H9 (cell line): Measurements from ENCODE around the gene CDK5. TPM values are rescaled to one million over a fixed set of nuclear protein-coding genes. Genes with fewer than 3 reads are reported as not detected.

Source experiments
- DNase-seq: peaks from one replicate; pipeline ENCODE4 v3.0.0-alpha.2; 2017
- H2AFZ ChIP-seq: one replicate; pipeline ENCODE4 v1.6.1; 2013; ENCODE audit warnings: mild to moderate bottlenecking, low read length, control low read depth, moderate library complexity
- H2AK5ac ChIP-seq: 2 replicates; pipeline ENCODE4 v1.6.1; 2013; ENCODE audit warnings: low read length, control low read depth, mixed read lengths; ENCODE audit not compliant: insufficient read length
- H2BK120ac ChIP-seq: one replicate; pipeline ENCODE4 v1.6.1; 2013; ENCODE audit warnings: low read depth, mild to moderate bottlenecking, low read length, control low read depth, inconsistent platforms; ENCODE audit not compliant: poor library complexity, severe bottlenecking
- H2BK12ac ChIP-seq: 2 replicates; pipeline ENCODE4 v1.6.1; 2013; ENCODE audit warnings: low read length, control low read depth, mixed read lengths, low read depth; ENCODE audit not compliant: insufficient read length
- H2BK15ac ChIP-seq: 2 replicates; pipeline ENCODE4 v1.6.1; 2013; ENCODE audit warnings: low read depth, low read length, control low read depth
- H2BK20ac ChIP-seq: one replicate; pipeline ENCODE4 v1.6.1; 2013; ENCODE audit warnings: low read depth, mild to moderate bottlenecking, low read length, control low read depth, inconsistent platforms; ENCODE audit not compliant: poor library complexity, severe bottlenecking
- H2BK5ac ChIP-seq: 2 replicates; pipeline ENCODE4 v1.6.1; 2013; ENCODE audit warnings: low read length, control low read depth, mixed read lengths; ENCODE audit not compliant: insufficient read length
- H3K14ac ChIP-seq: 2 replicates; pipeline ENCODE4 v1.6.1; 2013; ENCODE audit warnings: low read length, control low read depth; ENCODE audit not compliant: insufficient read depth
- H3K18ac ChIP-seq: 2 replicates; pipeline ENCODE4 v1.6.1; 2013; ENCODE audit warnings: low read depth, mild to moderate bottlenecking, mixed read lengths, low read length, control low read depth; ENCODE audit not compliant: insufficient read length
- H3K23ac ChIP-seq: 2 replicates; pipeline ENCODE4 v1.6.1; 2013; ENCODE audit warnings: low read length, control low read depth, mixed read lengths, low read depth; ENCODE audit not compliant: insufficient read length
- H3K23me2 ChIP-seq: 2 replicates; pipeline ENCODE4 v1.6.1; 2013; ENCODE audit warnings: low read depth, mild to moderate bottlenecking, mixed read lengths, low read length, control low read depth; ENCODE audit not compliant: insufficient read length, poor library complexity, severe bottlenecking
- H3K27ac ChIP-seq: 2 replicates; pipeline ENCODE4 v1.5.1; 2013; ENCODE audit warnings: low read length, control low read depth, mixed read lengths, low read depth; ENCODE audit not compliant: insufficient read length
- H3K27me3 ChIP-seq: 2 replicates; pipeline ENCODE4 v1.6.1; 2013; ENCODE audit warnings: low read length, control low read depth, inconsistent platforms; ENCODE audit not compliant: insufficient read depth
- H3K4ac ChIP-seq: 2 replicates; pipeline ENCODE4 v1.6.1; 2013; ENCODE audit warnings: low read depth, mild to moderate bottlenecking, control low read depth, inconsistent platforms, low read length, moderate library complexity
- H3K4me1 ChIP-seq: 2 replicates; pipeline ENCODE4 v1.6.1; 2013; ENCODE audit warnings: low read length, control low read depth, inconsistent platforms; ENCODE audit not compliant: insufficient read depth
- H3K4me2 ChIP-seq: 2 replicates; pipeline ENCODE4 v1.6.1; 2013; ENCODE audit warnings: low read length, control low read depth, mixed read lengths; ENCODE audit not compliant: insufficient read length, insufficient read depth
- H3K56ac ChIP-seq: 2 replicates; pipeline ENCODE4 v1.6.1; 2013; ENCODE audit warnings: low read depth, mild to moderate bottlenecking, mixed read lengths, low read length, control low read depth; ENCODE audit not compliant: insufficient read length
- H3K79me1 ChIP-seq: 2 replicates; pipeline ENCODE4 v1.6.1; 2013; ENCODE audit warnings: low read depth, mild to moderate bottlenecking, moderate library complexity, low read length, control low read depth, inconsistent platforms; ENCODE audit not compliant: insufficient read depth, poor library complexity, severe bottlenecking
- H3K79me2 ChIP-seq: 2 replicates; pipeline ENCODE4 v1.6.1; 2013; ENCODE audit warnings: low read length, control low read depth, inconsistent platforms; ENCODE audit not compliant: insufficient read depth
- H3K9ac ChIP-seq: 2 replicates; pipeline ENCODE4 v1.6.1; 2013; ENCODE audit warnings: low read length, control low read depth, mixed read lengths; ENCODE audit not compliant: insufficient read length; ENCODE audit errors: extremely low read depth
- H3K9me3 ChIP-seq: one replicate; pipeline ENCODE4 v1.6.1; 2013; ENCODE audit warnings: low read depth, low read length, inconsistent platforms; ENCODE audit not compliant: control insufficient read depth
- H3T11ph ChIP-seq: one replicate; pipeline ENCODE4 v1.6.1; 2013; ENCODE audit warnings: mild to moderate bottlenecking, low read length, control low read depth, inconsistent platforms
- H4K20me1 ChIP-seq: one replicate; pipeline ENCODE4 v1.6.1; 2013; ENCODE audit not compliant: control insufficient read depth, insufficient read length, insufficient read depth
- H4K5ac ChIP-seq: 2 replicates; pipeline ENCODE4 v1.6.1; 2013; ENCODE audit warnings: low read depth, mild to moderate bottlenecking, mixed read lengths, low read length, control low read depth; ENCODE audit not compliant: insufficient read length
- H4K8ac ChIP-seq: replicated peaks from 2 replicates; pipeline ENCODE4 v1.6.1; 2013; ENCODE audit warnings: low read length, control low read depth, mixed read lengths, low read depth; ENCODE audit not compliant: insufficient read length
- H4K91ac ChIP-seq: 2 replicates; pipeline ENCODE4 v1.6.1; 2013; ENCODE audit warnings: low read depth, mild to moderate bottlenecking, moderate library complexity, mixed read lengths, low read length, control low read depth; ENCODE audit not compliant: insufficient read length
- H3K27ac Mint-ChIP-seq, 3 experiments: 2 replicates in 2 of 3; 3 replicates in 1 of 3; pipeline ENCODE4 v1.8.0; 2020 to 2021; ENCODE audit warnings: mixed read lengths in 3 of 3, mild to moderate bottlenecking in 1 of 3, moderate library complexity in 1 of 3
- H3K27me3 Mint-ChIP-seq: 2 replicates; pipeline ENCODE4 v1.8.0; 2021; ENCODE audit warnings: low read depth, mild to moderate bottlenecking, moderate library complexity, mixed read lengths
- H3K36me3 Mint-ChIP-seq, 3 experiments: 2 replicates in 2 of 3; 3 replicates in 1 of 3; pipeline ENCODE4 v1.8.0; 2020 to 2021; ENCODE audit warnings: low read depth in 3 of 3, mixed read lengths in 3 of 3; ENCODE audit not compliant: insufficient read depth in 1 of 3
- H3K4me1 Mint-ChIP-seq, 2 experiments: 2 replicates each; pipeline ENCODE4 v1.8.0; 2020; ENCODE audit warnings: mixed read lengths in 2 of 2
- H3K4me3 Mint-ChIP-seq, 2 experiments: 2 replicates in 1 of 2; 3 replicates in 1 of 2; pipeline ENCODE4 v1.8.0; 2020 to 2021; ENCODE audit warnings: mild to moderate bottlenecking in 2 of 2, mixed read lengths in 2 of 2, moderate library complexity in 1 of 2
- H3K9me3 Mint-ChIP-seq, 2 experiments: 2 replicates in 1 of 2; 3 replicates in 1 of 2; pipeline ENCODE4 v1.8.0; 2020; ENCODE audit warnings: mild to moderate bottlenecking in 2 of 2, mixed read lengths in 2 of 2, moderate library complexity in 1 of 2
- WGBS: extraction: QIAGEN DNeasy Blood & Tissue Kit; methylation state at CpG from one replicate; pipeline ENCODE4 v1.1.7; 2013; ENCODE audit warnings: missing lambda C conversion rate, low lambda C conversion rate, mixed read lengths; ENCODE audit not compliant: insufficient read length; ENCODE audit errors: extremely low coverage; 5-methylcytosine and 5-hydroxymethylcytosine counted together
- total RNA-seq: library from RNA; stranded (reverse); gene quantifications from 2 replicates; pipeline ENCODE4 v1.2.1, GENCODE V29; 2021
- TF ChIP-seq, protein P1 (sequence below): fragments of 200-600 bp; sonication (generic); conservative IDR thresholded peaks from 3 replicates; pipeline ENCODE4 v1.8.0; 2021; ENCODE audit warnings: antibody characterized with exemption, mild to moderate bottlenecking

CDK5 gene
- total RNA-seq, 1 experiment from 2014 or later = 19.9 TPM

DNA sequence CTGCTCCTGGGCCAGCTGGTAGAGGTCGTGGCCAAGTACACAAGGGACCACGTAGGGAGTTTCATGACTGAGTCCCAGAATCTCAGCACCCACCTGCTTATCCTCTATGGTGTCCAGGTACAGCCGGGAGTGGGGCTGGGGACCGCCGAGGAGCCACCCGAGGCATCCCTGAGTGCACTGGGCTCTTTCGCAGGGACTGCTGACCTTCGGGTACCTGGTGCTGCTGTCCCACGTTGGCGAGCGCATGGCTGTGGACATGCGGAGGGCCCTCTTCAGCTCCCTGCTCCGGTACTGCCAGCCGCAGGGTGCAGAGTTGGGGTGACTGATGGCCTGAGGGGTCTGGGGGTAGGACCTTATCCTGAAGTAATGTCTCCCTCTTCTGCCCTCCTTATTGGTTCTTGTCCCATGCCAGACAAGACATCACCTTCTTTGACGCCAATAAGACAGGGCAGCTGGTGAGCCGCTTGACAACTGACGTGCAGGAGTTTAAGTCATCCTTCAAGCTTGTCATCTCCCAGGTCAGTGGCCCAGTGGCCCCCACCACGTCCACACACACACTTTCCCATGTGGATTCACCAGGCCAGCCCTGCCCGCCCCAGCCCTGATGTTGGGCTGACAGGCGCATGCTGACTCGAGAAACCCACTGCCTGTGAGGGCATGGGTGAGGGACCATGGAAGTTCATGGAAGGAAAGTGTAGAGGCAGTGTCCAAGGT is 23.2 kb downstream of the CDK5 start:
- Histone ChIP-seq H3K23me2 (no peaks in the 10 kb centered on the region), H2BK5ac (no peak overlapping the region), H3K4ac (no peak overlapping the region), H2AK5ac (no peak overlapping the region), H3K56ac (no peak overlapping the region), H4K8ac (no peak overlapping the region), H3K18ac (no peak overlapping the region), H3K9me3 (no peaks in the 10 kb centered on the region), H4K5ac (no peak overlapping the region), H2BK15ac (no peak overlapping the region), H3K79me1 (no peaks in the 10 kb centered on the region), H3T11ph (no peak overlapping the region), H2BK20ac (no peak overlapping the region), H3K9ac (no peak overlapping the region), H3K27ac (no peak overlapping the region), H4K20me1 (no peaks in the 10 kb centered on the region), H2BK120ac (no peak overlapping the region), H3K27me3 (no peaks in the 10 kb centered on the region), H3K4me1 (no peaks in the 10 kb centered on the region), H3K23ac (no peak overlapping the region), H3K14ac (no peak overlapping the region), H4K91ac (no peak overlapping the region), H3K79me2 (no peaks in the 10 kb centered on the region), H3K4me2 (no peak overlapping the region), H2AFZ (no peak overlapping the region), H2BK12ac (no peak overlapping the region)
- Mint-ChIP-seq H3K36me3 (peaks cover 0 to 8% (median 4%) of the 10 kb centered on the region in 3 experiments; a peak in 4 of 7 replicates), H3K27ac (no peak overlapping the region), H3K4me1 (peaks cover 2% of the 10 kb centered on the region in 2 experiments; a peak in 2 of 4 replicates), H3K9me3 (no peaks in the 10 kb centered on the region), H3K27me3 (no peaks in the 10 kb centered on the region), H3K4me3 (no peak overlapping the region)
- no CpG with 5 or more reads among the region's 21 CpGs for WGBS
- TF ChIP-seq, protein P1, sequence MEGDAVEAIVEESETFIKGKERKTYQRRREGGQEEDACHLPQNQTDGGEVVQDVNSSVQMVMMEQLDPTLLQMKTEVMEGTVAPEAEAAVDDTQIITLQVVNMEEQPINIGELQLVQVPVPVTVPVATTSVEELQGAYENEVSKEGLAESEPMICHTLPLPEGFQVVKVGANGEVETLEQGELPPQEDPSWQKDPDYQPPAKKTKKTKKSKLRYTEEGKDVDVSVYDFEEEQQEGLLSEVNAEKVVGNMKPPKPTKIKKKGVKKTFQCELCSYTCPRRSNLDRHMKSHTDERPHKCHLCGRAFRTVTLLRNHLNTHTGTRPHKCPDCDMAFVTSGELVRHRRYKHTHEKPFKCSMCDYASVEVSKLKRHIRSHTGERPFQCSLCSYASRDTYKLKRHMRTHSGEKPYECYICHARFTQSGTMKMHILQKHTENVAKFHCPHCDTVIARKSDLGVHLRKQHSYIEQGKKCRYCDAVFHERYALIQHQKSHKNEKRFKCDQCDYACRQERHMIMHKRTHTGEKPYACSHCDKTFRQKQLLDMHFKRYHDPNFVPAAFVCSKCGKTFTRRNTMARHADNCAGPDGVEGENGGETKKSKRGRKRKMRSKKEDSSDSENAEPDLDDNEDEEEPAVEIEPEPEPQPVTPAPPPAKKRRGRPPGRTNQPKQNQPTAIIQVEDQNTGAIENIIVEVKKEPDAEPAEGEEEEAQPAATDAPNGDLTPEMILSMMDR = no peak
- no peak for DNase-seq
